Forelimb muscle (tissue), 1 donor: ENCODE data around the gene PARD3B. TPM values are rescaled to one million over a fixed set of nuclear protein-coding genes. Genes with fewer than 3 reads are reported as not detected.

Experiments used
- DNase-seq: peaks from one replicate; pipeline ENCODE4 v3.0.0-alpha.2; 2013; ENCODE audit warnings: low read depth
- polyA plus RNA-seq: library from polyadenylated mRNA; unstranded; fragments of 120-200 nt; gene quantifications from one replicate; pipeline ENCODE4 v1.2.1, GENCODE V29; 2013; ENCODE audit not compliant: insufficient read length

PARD3B gene
- polyA plus RNA-seq, 1 donor, result 6.8 TPM

DNA sequence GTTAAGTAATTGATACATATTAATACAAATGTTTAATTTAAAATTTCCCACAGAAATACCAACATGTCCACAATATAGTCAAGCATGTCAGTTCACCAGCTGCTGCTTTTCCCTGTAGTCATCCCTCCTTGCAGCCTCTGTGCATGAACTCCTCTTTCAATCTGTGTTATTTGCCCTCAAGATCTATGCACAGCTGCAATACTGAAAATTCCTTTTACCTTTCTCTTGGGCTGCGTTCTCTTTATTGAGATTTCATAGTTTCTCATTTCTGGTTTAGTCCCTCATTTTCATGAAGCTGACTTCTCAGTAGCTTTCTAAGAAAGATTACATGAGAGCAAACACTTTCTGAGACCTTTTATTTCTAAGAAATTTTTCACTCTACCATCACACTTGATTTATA lies 464.9 kb downstream of the PARD3B start:
- no peak for DNase-seq

DNA sequence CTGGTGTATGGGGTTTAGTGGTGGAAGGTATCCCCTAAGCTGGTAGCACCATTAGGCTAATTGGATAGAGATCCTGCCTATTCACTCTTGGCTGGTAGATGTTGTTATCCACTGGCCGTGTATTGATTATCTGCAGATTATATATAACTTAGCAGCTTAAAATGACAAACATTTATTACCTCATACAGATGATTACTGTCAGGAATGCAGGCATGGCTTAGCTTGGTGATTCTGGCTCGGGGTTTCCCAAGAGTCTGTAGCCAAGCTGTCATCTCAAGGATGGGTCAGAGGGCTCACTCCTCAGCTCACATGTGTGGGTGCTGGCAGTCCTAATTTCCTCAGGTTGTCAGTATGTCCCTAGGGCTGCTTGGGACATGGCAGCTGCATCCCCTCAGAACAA lies 465.8 kb downstream of the PARD3B start:
- no peak for DNase-seq

DNA sequence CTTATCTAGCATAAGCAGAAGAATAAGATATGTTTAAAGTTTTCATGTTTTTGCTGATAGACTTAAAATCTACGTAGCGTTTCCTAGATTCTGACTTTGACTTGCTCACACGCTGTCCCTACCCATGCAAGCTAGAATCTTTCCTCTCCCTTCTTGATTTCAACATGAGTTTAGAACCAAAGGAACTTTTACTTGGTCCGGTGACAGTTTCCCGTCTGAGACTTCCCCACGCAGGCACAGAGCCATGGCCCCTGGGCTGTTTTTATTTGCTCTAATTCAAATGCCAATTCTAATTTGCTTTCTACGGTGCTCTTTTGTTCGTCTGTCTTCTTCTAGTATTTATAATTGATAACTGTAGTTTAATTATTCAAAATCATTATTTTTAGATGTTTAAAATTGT lies 467.7 kb downstream of the PARD3B start:
- DNase-seq, result no peak

DNA sequence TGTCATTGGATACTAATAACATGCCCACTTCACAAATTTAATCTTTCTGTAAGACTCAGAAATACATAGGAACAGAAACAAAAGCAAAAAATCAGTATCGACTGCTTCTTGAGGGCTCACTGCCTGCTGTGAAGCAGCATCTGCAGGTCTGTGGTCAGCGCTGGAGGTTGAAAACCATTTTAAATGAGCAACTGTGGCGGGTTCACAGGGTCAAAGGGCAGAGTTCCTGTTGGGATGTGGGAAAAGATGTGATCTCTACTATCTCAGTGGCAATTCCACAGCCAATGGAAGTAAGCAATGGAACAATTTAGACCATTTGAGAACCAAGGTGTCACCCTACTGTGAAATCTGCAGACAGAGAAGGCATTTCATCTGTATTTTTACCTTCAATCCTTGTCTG lies 468.3 kb downstream of the PARD3B start:
- DNase-seq, result no peak

DNA sequence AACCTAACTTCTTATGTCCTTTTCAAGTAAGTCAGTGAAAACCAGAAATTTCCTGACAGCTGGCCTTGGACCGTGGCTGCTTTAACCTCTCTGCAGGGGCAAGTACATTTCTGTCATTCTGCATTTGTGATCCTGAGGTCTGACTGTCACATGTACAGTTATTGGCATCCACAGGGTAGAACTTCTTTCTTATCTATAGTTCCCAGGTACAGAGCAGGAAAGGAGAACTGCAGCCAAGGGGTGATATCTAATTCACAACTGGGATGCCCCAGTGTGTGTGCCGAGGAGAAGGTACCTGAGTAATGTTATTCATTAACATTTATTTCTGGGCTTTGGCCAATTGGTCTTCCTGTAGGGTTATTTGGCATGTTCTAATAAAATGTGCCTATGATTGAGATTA lies 468.9 kb downstream of the PARD3B start:
- DNase-seq, result no peak

DNA sequence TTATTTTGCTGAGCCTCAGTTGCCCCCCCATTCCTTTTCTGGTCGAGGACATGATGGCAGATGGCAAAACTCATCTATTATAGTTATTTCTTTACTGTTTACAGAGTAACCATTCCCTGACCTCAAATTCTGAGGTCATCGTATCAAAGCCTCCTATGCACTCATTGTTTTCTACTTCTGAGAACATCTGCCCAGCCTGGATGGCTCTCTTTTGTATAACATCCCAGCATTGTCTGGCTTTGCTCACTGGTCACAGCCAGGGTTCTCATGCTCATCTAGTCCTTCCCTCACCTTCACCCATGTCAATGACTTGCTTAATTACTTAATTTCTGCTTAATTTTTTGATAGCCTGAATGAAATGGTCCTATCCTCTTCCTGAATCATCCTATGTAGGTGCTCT lies 472.1 kb downstream of the PARD3B start:
- no peak for DNase-seq

DNA sequence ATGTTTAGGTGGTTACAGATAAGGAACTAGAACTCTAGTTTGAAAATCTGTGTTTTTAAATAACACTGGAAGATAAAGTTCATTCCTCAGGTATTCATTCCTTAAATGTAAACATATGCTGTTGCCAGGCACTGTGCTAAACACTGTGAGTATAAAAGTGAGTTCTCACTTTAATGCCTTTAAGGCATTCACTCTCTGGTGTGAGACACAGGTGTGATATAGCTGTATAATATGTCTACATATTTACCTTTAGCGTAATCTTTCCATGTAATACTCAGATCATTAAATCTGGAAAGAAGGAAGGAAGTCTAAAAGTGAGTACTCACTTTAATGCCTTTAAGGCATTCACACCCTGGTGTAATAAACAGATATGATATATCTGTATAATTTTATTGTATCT lies 472.6 kb downstream of the PARD3B start:
- DNase-seq, result no peak

DNA sequence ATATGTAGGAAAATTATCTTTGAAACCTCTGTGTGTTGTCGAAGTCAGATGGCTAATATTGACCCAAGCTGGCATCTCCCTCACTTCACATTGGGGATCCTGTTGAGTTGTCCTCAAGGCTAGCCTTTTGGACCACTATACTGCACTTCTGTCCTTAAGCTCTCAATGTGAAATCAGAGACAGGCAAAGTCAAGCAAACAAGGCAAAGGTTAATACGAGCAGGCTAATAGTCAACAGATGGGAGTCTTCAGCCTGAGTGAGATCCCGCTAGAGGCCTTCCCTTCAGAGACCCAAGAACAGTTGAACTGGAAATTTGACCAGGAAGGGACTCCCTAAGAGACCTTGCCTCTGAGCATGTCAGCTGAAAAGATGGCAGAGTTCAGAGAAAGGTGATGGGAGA lies 475.4 kb downstream of the PARD3B start:
- DNase-seq, result no peak

DNA sequence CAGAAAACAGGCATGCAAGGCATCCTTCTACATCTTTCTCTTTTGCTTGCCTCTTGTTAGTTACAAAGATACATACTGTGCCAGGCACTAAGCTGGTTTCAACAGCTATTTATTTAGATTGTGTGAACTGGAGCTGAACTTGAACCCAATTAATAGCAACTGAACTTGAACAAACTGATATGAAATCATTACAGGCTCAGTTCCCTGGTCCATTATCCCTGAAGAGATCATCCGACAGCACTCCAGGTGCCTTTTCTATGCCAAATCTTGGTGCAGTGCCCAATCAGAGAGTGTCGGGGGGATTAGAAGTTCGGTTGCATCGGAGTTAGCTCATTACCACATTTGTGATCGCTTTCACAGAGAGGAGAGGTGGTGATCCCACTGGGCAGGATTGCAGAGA lies 477.6 kb downstream of the PARD3B start:
- DNase-seq, result no peak

DNA sequence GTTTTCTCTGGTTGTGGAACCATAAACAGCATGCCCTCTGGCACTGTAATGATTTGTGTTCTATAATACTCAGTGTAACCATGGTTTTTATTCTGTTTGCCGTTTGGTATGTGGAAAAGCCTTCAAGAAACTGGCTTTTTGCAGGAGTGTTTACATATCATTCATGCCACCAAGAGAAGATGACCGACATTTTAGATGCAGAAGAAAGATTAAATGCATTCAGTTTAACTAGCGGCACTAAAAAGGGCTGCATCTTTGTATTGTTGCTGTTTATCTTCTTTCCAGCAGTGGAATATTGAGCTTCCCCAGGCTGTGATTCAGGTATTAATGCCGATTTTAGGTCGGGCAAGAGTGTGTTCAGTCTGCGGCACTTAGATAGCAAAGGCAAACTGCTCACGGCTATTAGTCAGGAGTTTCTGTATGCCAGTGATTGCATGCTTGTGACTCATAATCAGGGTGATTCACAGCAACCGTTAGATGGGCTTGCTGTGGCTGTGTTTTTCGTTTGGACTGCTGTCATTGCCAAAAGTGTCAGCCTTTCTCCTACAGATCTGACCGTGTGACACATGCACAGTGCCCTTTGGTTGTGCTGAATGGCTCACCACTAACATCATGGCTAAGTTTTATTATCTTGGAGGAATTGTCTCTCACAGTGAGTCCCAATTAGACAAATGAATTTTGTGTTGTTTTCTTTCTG lies 479.7 kb downstream of the PARD3B start:
- no peak for DNase-seq

DNA sequence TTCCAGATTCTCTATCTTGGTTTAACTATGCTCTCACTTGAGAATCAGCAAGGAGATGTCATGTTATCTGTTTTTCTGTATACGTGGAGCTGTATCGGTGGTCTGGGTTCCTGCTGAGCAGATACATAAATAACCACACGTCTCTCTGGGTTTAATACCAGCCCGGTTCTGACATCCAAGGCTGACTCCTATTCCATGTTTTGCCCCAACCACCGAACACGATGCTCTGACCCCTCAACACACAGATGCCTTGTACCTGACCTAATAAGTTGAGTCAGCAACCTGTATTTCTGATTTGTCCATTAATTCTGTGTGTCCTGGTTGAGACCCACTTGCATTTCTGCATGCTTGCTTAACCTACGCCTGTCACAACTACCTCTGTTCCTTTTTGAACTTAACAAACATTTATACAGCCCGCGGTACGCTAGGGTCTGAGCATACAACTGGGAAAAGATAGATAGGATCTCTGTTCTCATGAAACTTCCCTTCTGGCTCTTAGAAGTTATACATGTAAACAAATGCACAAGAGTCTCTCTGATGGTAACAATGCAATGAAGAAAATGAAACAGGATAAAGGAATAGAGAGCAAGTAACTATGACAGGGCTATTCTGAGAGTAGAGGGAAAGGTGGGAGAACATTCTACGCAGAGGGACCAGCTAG lies 480.4 kb downstream of the PARD3B start:
- no peak for DNase-seq

DNA sequence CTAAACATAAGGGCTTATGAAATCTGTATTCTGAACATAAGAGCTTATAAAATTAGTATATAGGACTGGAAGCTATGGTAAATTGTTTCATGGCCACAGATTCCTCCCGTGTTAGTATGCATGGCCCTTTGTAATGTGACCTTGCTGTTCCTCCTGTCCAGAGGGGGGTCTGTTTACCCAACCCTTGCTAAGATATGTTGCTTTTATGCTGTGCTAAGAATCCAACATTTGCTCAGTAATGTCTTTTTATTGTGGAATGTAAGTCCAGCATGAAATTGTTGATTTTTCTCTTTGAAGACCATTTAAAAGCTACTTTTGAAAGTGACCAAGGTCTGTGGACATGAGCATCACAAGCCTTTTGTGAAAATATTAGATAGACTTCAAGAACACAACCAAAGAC lies 485.4 kb downstream of the PARD3B start:
- DNase-seq, result no peak

DNA sequence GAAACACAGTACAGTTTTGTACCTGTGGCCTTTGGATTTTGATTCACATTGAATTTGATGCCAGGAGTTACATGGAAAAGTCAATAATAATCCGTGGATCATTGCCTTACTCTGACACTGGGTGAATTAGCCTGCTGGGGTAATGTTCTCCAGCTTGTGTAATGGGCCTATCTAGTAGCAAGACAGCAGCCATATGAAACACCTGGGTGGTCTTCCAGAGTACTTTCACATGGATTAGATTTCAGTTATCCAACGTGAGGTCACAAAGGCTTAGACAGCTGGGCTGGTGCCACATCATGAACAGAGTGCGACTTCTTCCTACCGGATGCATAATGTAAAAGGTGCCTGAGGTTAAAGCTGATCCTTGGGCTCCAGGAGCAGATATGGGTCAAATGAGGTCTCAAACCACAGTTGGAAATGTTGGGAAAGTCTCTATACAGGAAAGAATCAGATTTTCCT lies 486.8 kb downstream of the PARD3B start:
- DNase-seq, result no peak

DNA sequence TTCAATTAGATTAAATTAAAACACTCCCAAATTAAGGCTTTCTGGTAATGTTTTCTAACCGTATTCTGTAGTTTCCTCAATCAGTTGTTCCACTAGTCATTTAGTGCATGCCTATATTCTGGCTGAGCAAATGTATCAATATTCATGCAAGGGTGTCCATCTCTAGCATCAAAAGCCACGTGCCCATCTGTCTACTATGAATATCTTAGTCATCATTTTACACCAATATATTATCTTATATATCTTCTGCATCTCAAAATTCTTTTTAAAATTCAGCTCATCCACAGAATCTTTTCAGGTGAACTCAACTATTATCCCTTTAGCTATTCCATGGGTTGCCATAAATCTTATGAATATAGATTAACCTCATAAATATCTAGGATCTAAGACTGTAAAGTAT lies 488.2 kb downstream of the PARD3B start:
- DNase-seq, result no peak

DNA sequence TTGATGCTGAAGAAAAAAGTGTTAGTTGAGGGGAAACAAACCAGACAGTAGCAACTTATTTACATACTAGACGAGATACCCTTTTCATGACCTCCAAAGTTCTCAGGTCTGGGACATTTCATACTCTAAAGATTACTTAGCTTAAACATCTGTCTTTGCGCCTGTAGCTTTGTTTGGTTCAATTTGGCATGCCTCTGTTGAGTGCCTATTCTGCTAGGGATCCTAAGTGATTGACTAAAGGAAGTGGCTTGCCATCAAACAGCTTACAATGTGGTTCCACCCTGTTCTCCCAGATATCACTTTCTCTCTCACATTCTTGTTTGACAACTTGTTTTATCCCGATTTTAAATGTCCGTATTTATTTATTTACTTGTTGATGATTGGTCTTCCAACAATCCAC lies 488.8 kb downstream of the PARD3B start:
- no peak for DNase-seq

DNA sequence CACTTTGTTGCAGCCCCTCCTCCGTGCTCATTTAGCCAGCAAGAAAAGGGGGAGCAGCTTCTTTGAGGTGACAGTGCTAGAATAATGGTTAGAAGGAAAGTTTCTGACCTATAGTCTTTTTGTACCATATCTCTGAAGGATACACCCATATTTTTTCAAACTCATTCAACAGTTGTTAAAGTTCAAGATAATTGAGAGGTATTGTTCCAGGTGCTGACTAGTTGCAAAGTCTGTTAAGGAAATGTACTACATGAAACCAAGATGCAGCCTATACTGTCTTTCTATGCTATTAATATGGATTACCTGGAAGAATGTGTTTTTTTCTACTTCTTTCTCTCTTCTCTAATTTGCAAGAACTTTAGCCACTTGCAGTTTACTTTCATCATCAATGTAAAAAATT lies 495.0 kb downstream of the PARD3B start:
- no peak for DNase-seq

DNA sequence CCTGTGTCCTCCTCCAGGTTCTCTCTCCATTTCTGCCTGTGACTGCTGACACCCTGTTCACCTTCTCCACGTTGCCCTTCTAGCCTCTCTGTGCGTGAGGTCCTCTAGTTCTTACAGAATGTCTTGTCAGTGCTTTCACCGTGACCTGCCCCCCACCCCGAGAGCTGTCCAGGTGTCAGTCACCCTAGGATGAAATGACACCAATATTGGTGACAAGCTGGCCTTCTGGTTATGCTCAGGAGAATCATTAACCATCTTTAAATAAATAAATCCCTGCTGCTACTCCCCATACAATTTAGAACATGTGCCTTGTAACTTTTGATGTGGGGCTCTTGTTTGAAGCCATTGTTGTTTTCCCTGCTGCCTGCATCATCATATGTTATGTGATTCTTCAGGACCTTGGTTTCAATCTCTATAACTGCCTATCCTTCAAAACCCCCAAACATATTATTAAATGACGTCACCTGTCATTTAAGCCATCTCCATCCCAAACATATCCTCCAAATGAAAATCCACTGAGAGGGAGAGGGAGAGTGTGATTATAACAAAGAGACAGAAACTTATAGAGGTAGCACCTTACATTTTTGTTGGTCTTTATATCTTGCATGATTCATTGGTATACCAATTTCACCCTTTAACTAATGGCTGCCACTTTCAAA lies 496.3 kb downstream of the PARD3B start:
- no peak for DNase-seq

DNA sequence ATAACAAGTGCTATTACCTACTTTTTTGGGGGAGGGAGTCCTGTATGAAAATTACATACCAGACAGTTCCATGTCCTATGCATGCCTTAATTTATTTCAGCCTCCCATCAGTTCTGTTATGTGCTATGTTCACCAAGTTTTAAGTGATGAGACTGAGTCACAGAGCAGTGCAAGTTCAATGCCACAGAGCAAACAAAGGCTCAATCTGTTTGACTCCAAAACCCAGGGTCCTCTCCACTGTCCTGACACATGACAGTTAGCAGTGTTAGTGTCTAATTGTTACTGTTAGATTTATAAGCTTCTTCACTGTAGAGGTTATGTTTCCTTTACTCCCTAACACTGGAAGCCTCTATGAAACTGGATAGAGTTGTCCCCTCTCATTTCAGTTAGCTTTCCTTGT lies 498.0 kb downstream of the PARD3B start:
- no peak for DNase-seq

DNA sequence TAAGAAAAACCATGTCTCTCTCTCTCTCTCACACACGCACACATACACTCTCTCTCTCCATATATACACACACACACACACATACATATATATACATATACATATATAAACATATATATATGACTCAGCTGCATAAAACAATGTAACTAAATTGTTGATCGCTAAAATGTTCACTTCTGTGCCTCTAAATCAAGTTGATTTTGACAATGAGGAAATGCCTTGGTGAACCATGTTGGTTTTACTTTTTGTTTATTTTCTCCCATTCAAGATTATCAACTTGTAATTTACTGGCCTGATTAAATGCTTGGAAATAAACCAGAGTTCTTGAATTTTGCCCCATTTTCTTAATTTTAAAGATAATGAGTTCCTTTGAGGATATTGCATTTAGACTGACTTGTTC lies 500.4 kb downstream of the PARD3B start:
- DNase-seq, result no peak

DNA sequence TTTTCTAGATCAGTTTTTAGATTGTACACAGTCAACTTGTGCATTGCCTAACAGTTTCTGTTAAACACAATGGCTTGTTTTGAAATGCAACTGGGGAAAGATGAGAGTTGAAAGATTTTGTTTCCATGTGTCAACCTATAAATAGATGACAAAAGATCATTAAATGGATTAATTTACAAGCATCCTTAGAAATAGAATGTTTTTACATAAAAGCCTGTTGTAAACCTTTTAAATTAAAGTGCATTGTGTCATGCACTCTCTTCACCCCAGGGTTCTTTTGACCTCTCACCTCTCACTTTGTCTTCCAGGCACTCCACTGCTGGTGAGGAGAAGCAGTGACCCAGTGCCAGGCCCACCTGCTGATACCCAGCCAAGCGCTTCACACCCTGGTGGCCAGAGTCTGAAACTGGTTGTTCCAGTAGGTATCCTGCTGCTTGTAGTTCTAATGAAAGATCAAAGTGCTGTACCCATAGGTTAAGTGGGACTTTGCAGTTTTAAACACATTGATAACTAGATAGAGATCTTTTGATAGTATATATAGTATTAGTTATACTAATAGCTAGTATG lies 502.1 kb downstream of the PARD3B start:
- no peak for DNase-seq

DNA sequence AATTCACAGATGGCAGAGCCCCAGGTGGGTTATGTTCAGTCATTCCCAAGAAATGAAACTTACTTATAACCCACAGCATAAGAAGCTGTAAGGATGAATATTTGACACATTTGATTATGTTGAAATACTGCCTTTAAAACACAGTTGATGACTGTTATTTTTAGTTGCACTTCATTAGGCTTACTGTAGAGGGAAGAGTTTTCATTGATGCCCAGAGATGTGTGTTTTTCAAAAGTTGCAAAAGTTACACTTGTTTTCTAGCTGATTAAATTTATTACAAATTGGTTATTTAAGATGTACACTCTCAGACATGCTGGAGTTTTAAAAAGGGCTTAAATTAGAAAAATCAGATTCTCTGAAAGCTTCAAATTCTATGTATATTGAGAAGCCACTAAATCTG lies 506.1 kb downstream of the PARD3B start:
- DNase-seq, result no peak

DNA sequence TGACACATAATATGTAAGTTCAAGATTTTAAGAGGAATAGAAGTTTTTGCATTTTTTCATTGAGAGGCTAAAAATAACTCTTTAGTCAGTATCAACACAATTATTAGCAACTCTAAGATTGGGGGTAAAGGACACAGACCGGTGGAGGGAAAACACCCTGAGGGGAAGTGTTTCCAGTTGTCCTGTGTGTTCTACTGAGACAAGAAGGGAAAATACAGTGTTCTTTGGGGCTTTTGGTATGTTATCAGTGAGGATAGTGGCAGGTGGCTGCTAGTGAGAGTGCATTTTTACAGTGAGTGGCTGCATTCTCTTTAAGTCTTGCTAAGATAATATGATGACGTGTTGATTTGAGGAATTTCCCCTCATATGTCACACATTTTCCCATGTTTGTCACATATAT lies 507.5 kb downstream of the PARD3B start:
- no peak for DNase-seq
